Common myeloid progenitor, CD34-positive (primary cell): ENCODE measurements around the gene TRIM46.
A peak's percentile ranks its signal among the peaks of the same experiment; 100 is the strongest.
"Not testable (repeated sequence)": the region's sequence is repeated elsewhere in the genome, so short reads cannot be mapped to it uniquely, and the experiment has no call there.

Experiments
- CTCF ChIA-PET: fragments of 350-600 bp; sonication (Branson Sonifier 250); formaldehyde crosslinking; loops from one replicate; lab custom pipeline; 2021; ENCODE audit warnings: antibody characterized with exemption; lab: Charles Lee
- POLR2A ChIA-PET: fragments of 350-600 bp; sonication (Branson Sonifier 250); formaldehyde crosslinking; loops from one replicate; lab custom pipeline; 2021; ENCODE audit warnings: antibody characterized with exemption; lab: Charles Lee
- DNase-seq, 3 donors: peaks; one replicate each; pipeline versions ENCODE4 v3.0.0 to v3.0.0-alpha.2; 2013
- H3K27ac ChIP-seq, 2 experiments: 1 replicate in 1 of 2; 2 replicates in 1 of 2; pipeline ENCODE4 v1.7.0; 2013; ENCODE audit warnings: inconsistent platforms in 2 of 2, low read length in 2 of 2, mild to moderate bottlenecking in 2 of 2, low read depth in 1 of 2, moderate library complexity in 1 of 2; ENCODE audit not compliant: severe bottlenecking in 2 of 2, insufficient read depth in 1 of 2, poor library complexity in 1 of 2
- H3K27me3 ChIP-seq, 5 experiments: replicated peaks in 2 of 5; 1 replicate in 3 of 5; 2 replicates in 2 of 5; pipeline versions ENCODE4 v1.6.1 to v1.7.0; 2013; ENCODE audit warnings: low read length in 4 of 5, mild to moderate bottlenecking in 2 of 5, moderate library complexity in 2 of 5, inconsistent platforms in 1 of 5; ENCODE audit not compliant: insufficient read depth in 5 of 5, control insufficient read depth in 4 of 5
- H3K36me3 ChIP-seq, 4 experiments: 1 replicate in 2 of 4; 2 replicates in 2 of 4; pipeline versions ENCODE4 v1.6.1 to v1.7.0; 2013; ENCODE audit warnings: low read length in 3 of 4, control low read depth in 1 of 4, mild to moderate bottlenecking in 1 of 4; ENCODE audit not compliant: control insufficient read depth in 4 of 4, insufficient read depth in 4 of 4
- H3K4me1 ChIP-seq, 4 experiments: 1 replicate in 3 of 4; 2 replicates in 1 of 4; pipeline versions ENCODE4 v1.6.1 to v1.7.1; 2013; ENCODE audit warnings: low read length in 3 of 4, mild to moderate bottlenecking in 3 of 4, control low read depth in 1 of 4, inconsistent platforms in 1 of 4, moderate library complexity in 1 of 4; ENCODE audit not compliant: control insufficient read depth in 4 of 4, insufficient read depth in 4 of 4; ENCODE audit errors: control extremely low read depth in 1 of 4
- H3K4me3 ChIP-seq, 7 experiments: 1 replicate in 4 of 7; 2 replicates in 3 of 7; pipeline versions ENCODE4 v1.5.1 to v1.7.0; 2013; ENCODE audit warnings: mild to moderate bottlenecking in 7 of 7, low read length in 6 of 7, moderate library complexity in 6 of 7, inconsistent platforms in 2 of 7, low read depth in 2 of 7, control low read depth in 1 of 7; ENCODE audit not compliant: insufficient read depth in 4 of 7, control insufficient read depth in 1 of 7; ENCODE audit errors: extremely low read depth in 1 of 7
- H3K9me3 ChIP-seq, 5 experiments: 1 replicate in 4 of 5; 2 replicates in 1 of 5; pipeline versions ENCODE4 v1.6.1 to v1.7.1; 2013; ENCODE audit warnings: low read length in 4 of 5, mild to moderate bottlenecking in 2 of 5, inconsistent platforms in 1 of 5, low read depth in 1 of 5, moderate library complexity in 1 of 5; ENCODE audit not compliant: control insufficient read depth in 4 of 5, insufficient read depth in 2 of 5; ENCODE audit errors: control extremely low read depth in 1 of 5
- WGBS: methylation state at CpG from one replicate; pipeline ENCODE4 v1.1.5; 2013; ENCODE audit not compliant: insufficient coverage; 5-methylcytosine and 5-hydroxymethylcytosine counted together

The TRIM46 gene

DNA sequence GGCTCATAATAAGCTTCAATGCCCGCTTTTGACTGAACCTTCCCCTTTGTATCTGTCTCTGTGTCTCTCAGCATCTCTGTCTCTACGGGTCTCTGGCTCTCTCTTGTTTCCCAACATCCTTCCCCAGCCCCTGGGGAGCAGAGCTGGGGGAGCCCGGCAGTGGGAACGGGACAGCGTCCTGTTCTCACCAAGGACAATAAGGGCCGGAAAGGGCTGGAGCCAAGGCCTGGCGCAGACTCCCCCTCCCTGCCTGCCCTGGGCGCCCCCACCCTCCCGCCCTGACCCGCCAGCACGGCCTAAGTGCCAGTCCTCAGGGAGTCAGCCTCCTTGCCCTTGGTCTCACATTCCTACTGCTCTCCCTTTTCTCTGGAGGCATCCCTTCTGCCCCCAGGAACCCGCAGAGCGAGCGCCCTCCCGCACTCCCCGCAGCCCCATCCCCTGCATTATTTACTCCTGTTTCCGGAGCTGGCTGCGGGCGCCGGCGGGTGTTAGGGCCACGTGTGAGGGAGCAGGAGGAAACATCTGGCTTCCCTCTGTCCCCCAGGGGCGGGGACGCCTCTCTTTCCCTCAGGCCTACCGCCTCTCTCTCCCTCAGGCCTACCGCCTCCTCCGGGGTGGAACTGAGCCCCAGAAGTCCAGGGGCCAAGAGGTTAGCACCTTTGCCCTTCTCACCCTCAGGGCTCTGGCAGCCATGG is 7.0 kb upstream of the TRIM46 start:
- no peaks in the 10 kb centered on the region for H3K27me3 ChIP-seq
- WGBS, result 5% methylated on average over 18 of the region's 27 CpGs
- peaks cover 6 to 21% (median 12%) of the 10 kb centered on the region in 4 experiments for H3K36me3 ChIP-seq
- DNase-seq, result peak; percentile 89 to 98 (median 96)
- CTCF ChIA-PET, result interaction anchor here (0.8 to 11.0 kb wide), 21 partner anchors 9 to 620 kb away, joined by 3 to 258 read pairs (median 5); partner anchors contain the start of genes EFNA1 and SLC50A1
- no peaks in the 10 kb centered on the region for H3K9me3 ChIP-seq
- POLR2A ChIA-PET, result interaction anchor here (0.7 to 2.7 kb wide), 5 partner anchors 26 to 82 kb away, joined by 3 to 12 read pairs (median 3); partner anchors contain the start of genes DPM3 and SLC50A1
- peak overlapping the region; percentile 43 to 60 for H3K27ac ChIP-seq
- H3K4me3 ChIP-seq, result peak overlapping the region in 5 of 7 experiments; percentile 6 to 58 (median 36)
- H3K4me1 ChIP-seq, result peaks cover 0 to 25% (median 23%) of the 10 kb centered on the region in 4 experiments

DNA sequence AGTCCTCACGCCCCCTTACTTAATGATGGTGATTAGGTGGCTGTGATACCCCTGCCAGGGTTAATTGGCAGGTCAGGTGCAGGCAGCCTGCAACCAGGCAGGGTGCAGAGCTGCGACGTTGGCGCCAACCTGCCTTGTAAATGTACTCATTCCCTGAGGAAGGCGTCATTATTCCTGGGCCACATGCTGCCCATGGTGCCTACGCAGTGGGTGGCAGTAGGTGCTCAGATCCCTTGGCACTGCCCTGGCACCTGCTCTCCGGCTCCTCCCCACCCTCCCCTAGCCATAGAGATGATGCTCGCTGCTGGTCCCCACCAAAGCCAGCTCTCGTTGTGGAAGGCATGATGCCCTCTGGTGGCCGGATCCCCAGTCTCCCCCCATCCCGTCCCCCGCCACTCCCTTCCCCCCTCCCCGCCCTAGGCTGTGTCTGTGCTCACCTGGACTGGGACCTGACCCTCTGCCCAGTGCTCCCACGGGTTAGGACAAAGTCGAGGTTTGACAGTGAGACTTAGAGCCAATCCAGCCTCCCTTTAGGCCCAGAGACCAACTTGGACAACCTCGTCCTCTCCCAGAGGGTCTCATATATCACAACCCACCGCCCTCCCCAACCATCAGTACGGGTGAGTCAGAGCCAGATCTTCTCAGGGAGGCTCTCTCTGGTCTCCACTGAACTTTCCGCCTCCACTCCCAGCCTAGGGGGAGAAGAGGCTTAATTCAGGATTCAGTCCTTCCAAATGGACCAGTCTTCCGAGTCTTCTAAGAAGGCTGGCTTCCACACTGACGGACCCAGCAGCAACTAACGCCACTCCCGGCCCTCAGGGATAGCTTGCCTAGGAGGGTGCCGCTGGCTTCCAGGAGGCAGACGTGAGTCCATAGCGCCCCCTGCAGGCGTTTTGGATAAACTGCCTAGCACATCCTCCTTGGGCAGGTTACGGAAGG is 6.2 kb upstream of the TRIM46 start:
- H3K27ac ChIP-seq, result peak overlapping the region in 1 of 2 experiments; percentile 22

DNA sequence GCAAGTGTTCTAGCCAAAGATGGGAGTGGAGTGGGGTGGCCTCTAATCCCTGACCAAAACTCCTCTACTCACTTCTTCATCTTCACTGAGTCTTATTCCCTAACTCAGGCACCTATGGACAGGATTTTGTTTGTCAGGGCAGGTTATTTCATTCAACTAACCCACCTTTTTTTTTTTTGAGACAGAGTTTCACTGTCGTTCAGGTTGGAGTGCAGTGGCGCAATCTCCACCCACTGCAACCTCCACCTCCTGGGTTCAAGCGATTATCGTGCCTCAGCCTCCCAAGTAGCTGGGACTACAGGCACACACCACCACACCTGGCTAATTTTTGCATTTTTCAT is 5.6 kb upstream of the TRIM46 start:
- not testable (repeated sequence) for H3K9me3 ChIP-seq, DNase-seq, H3K27ac ChIP-seq, H3K27me3 ChIP-seq
- Histone ChIP-seq H3K4me3 (peak overlapping the region in 4 of 7 experiments; percentile 29 to 69 (median 54)), H3K36me3 (peaks cover 6 to 21% (median 12%) of the 10 kb centered on the region in 4 experiments), H3K4me1 (peaks cover 0 to 36% (median 31%) of the 10 kb centered on the region in 4 experiments)
- ChIA-PET POLR2A (interaction anchor here (1.0 to 2.7 kb wide), 4 partner anchors 31 to 83 kb away, joined by 3 to 8 read pairs (median 4); partner anchors contain the start of gene SLC50A1), CTCF (interaction anchor here (0.6 to 11.0 kb wide), 19 partner anchors 12 to 216 kb away, joined by 3 to 258 read pairs (median 7); partner anchors contain the start of genes EFNA1 and SLC50A1)
- WGBS, result 40% methylated on average over 1 of the region's 4 CpGs

More for the DNA sequence above, 6.2 kb upstream of the TRIM46 start:
- 3% methylated on average over 16 of the region's 28 CpGs for WGBS
- H3K36me3 ChIP-seq, result peaks cover 6 to 21% (median 12%) of the 10 kb centered on the region in 4 experiments
- POLR2A ChIA-PET, result interaction anchor here (0.7 to 2.7 kb wide), 5 partner anchors 30 to 83 kb away, joined by 3 to 8 read pairs (median 3); partner anchors contain the start of gene SLC50A1
- peak; percentile 87 to 91 (median 91) for DNase-seq
- peak overlapping the region in 6 of 7 experiments; percentile 29 to 69 (median 43) for H3K4me3 ChIP-seq
- CTCF ChIA-PET, result interaction anchor here (0.6 to 11.0 kb wide), 26 partner anchors 8 to 621 kb away, joined by 3 to 258 read pairs (median 5); partner anchors contain the start of genes EFNA1 and SLC50A1
- H3K9me3 ChIP-seq, result no peaks in the 10 kb centered on the region
- H3K4me1 ChIP-seq, result peaks cover 0 to 33% (median 28%) of the 10 kb centered on the region in 4 experiments
- no peaks in the 10 kb centered on the region for H3K27me3 ChIP-seq

DNA sequence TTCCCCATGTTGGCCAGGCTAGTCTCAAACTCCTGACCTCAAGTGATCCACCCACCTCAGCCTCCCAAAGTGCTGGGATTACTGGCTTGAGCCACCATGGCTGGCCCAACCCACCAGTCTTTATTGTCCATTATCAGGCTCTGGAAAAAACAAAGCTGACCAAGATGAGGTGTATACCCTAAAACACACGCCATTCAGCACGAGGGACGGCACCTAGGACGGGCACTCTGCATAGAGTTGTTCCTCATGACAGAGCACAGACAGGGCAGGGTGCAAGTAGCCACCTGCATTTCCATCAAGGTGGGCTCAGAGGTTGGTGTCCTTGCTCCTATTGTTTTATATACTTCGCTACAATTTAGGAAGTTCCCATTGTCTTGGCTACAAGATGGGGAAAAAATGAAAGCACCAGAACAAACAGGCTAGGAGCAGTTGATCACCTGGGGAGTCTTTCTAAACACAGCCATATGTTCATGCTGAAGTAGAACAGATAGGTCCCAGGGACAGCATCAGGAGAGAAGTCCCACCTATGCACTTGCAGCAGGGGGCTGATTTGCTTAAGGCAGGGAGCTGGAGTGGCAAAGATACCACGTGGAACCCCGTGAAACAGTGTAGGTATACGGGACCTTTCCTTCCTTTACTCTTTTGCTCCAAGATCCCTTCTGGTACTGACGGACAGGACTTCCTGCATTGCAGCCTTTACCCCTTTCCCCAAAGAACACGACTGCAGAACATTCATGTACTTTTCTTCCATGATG is 5.0 kb upstream of the TRIM46 start:
- Histone ChIP-seq H3K9me3 (no peaks in the 10 kb centered on the region), H3K4me3 (no peak overlapping the region), H3K27ac (no peak overlapping the region), H3K27me3 (no peaks in the 10 kb centered on the region), H3K4me1 (peaks cover 0 to 39% (median 35%) of the 10 kb centered on the region in 4 experiments), H3K36me3 (peaks cover 6 to 21% (median 12%) of the 10 kb centered on the region in 4 experiments)
- WGBS, result over 99% methylated on average over 8 of the region's 10 CpGs
- ChIA-PET CTCF (interaction anchor here (0.6 to 11.0 kb wide), 24 partner anchors 13 to 217 kb away, joined by 3 to 258 read pairs (median 6); partner anchors contain the start of genes EFNA1 and SLC50A1), POLR2A (interaction anchor here (1.0 to 2.7 kb wide), 4 partner anchors 32 to 84 kb away, joined by 3 to 8 read pairs (median 4); partner anchors contain the start of gene SLC50A1)
- no peak for DNase-seq

DNA sequence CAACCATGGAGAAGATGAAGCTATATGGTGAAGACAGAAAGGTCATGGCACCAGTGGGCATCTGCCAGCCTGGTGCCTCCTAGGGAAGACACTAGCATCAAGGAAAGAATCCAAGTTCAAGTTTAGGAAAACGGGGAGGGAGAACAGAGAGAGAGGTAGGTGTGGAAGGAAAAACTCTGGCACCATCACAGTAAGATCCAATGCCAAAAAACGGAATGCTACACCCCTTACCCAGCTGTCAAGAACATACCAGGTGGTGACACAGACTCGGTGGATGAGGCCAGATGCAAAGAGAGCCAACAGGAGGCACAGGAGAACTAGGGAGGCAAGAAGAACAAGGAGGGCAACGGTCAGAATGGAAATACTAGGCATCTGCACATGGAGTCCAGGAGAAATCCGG is 4.1 kb upstream of the TRIM46 start:
- no peak overlapping the region for H3K4me3 ChIP-seq
- H3K36me3 ChIP-seq, result peaks cover 6 to 21% (median 12%) of the 10 kb centered on the region in 4 experiments
- H3K27me3 ChIP-seq, result no peaks in the 10 kb centered on the region
- H3K27ac ChIP-seq, result no peak overlapping the region
- no peaks in the 10 kb centered on the region for H3K9me3 ChIP-seq
- ChIA-PET POLR2A (no interaction called here), CTCF (interaction anchor here (0.8 to 11.0 kb wide), 20 partner anchors 11 to 125 kb away, joined by 3 to 258 read pairs (median 7); partner anchors contain the start of gene EFNA1)
- WGBS, result 88% methylated on average over 5 of the region's 5 CpGs
- peaks cover 0 to 45% (median 44%) of the 10 kb centered on the region in 4 experiments for H3K4me1 ChIP-seq
- no peak for DNase-seq
